Measurements from ENCODE around the gene GABRA5.
"Not testable (repeated sequence)": the region's sequence is repeated elsewhere in the genome, so short reads cannot be mapped to it uniquely, and the experiment has no call there.

GABRA5 gene

DNA sequence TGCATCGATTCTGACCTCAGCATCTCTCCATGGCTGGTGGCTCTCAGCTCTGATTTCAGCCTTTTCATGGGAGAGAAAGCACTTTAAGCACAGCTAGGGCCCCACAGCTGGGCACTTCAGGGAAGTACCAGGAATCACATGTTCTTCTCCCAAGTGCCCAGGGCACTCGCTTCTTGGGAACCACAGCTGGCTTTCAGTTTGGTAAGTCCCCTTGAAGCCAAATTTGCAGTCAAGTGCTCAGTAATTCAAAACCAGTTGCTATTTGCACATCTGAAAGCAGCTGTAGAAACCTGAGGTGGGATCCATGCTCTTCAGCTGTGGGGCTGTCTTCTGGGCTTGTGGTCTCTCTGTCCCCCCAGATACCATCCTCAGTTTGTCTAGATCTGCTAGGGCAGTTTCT, 12.8 kb downstream of the GABRA5 start:
- no peak for DNase-seq

GRCh38 chr15:26882112-26882511, 15.2 kb downstream of the GABRA5 start:
- no peak for DNase-seq

- no peak for DNase-seq
These were observed 15.9 kb downstream of the GABRA5 start for GRCh38 chr15:26882616-26883365.

GRCh38 chr15:26883466-26883865, 16.6 kb downstream of the GABRA5 start:
- no peak for DNase-seq

DNA sequence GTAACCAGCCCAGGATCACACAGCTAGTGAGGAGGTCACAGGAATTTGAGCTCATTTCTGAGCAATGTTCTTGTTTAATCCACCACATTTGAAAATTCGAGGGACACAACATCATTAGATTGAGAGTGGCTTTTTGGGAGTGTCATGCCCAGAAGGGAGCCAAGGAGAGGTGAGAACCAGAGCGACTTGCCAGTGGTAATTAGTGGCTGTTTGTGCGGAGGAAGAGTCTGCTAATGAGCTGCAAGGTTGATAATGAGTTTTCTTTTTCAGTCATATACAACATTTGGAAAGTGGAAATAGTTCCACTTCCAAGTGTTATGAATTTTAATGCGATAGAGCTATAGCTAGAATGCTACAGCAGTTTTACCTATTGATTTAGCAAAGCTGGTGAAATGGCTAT, 19.7 kb downstream of the GABRA5 start:
- no peak for DNase-seq

- no peak for DNase-seq
These were observed 21.2 kb downstream of the GABRA5 start for GRCh38 chr15:26887926-26888666.

- DNase-seq = no peak
These were observed 21.9 kb downstream of the GABRA5 start for GRCh38 chr15:26888761-26889160.

DNA sequence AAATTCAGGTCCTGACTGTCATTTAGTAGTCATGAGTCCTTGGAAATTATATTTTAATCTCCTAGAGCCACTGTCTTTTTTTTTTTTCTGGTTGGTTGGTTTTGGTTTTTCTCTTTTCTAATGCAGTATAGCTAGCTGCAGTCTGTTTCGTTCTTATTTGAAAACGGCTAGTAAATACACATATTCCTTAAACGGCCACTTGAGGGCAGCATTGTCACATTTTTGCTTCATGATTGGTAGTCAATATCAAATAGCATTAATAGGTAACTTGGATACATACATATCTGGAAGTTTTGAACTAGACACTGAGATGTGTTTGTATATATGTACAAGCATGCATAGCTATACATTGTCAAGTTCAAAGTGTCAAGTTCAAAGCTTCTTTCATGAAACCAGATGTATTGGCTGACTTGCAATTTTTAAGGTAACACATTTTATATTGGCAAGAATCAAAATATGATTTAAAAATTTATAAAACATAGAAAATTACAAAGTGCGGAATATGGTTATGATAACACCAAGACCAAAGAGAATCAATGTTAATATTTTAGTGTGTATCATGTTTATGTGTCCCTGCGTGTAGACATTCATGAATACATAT, 22.5 kb downstream of the GABRA5 start:
- peak; percentile 66 to 73 (median 72) for DNase-seq

DNA sequence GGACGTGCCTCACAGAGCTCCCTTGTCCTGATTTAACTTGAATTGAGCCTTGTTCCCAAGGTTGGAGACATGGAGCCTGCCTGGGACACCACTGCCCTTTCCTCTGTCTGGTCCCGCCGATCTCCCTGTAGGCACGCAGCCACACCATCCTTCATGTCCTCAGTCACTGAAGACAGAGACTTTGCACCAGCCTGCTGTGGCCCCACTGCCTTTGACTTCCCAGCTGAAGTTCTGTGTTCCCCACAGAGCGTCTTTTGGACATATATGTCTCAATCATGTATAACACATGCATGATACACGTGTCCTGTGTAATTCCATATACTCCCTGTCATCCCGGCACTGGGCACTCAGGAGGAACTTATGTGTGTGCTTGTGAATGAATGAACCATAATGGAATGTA, 23.6 kb downstream of the GABRA5 start:
- no peak for DNase-seq

GRCh38 chr15:26890988-26891387, 24.1 kb downstream of the GABRA5 start:
- no peak for DNase-seq

DNA sequence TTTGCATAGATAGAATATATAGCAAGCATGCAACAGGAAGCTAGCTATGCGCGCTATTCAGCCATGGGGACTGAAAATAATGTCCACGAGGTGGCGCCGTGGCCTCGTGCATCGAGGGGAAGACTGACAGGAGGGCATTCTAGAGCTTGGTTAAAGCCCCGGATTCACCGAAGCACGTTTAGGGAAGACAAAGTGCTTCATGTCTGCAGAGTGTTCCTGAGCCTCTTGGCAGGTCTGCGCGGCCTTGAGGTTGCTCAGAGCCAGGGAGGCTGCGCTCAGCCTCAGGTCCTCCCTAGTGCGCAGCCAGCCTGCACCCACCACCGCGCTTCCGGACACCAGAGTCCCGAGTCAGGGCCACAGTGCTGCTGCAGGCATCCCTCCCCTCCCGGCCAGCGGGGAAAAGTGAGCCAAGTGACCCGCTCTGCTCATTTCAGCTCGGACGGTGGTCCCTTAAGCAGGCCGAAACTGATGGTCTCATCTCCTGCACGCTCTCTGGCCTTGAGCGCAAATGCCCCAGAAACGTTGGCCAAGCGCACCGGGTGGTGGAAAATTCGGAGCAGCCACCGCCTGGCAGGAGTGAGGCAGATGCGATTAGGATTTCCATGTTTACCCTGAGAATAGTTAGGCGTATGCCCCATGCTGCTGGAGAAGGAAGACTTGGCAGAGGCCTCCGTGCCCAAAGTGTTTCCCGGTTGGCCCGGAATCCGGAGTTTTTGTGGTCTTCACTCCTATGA, 24.8 kb downstream of the GABRA5 start:
- DNase-seq = peak; percentile 43 to 62 (median 44)

- no peak for DNase-seq
These were observed 25.3 kb downstream of the GABRA5 start for GRCh38 chr15:26892182-26892518.

DNA sequence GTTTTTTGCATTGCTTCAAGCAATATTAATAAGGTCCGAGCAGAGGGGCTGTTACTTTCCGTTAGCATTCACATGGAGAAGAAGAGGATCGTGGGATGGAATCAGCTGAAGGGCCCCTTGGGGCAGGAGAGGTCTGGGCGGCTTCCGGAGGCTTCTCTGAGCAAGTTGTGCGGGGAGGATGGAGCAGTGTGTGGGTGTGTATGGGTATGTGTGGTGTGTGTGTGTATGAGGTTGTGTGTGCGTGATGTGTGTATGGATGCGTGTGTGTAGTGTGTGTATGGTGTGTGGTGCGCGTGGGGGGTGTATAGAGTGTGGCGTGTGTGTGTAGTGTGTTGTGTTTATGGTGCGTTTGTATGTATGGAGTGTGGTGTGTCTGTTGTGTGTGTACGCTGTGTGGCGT, 25.8 kb downstream of the GABRA5 start:
- DNase-seq = no peak

DNA sequence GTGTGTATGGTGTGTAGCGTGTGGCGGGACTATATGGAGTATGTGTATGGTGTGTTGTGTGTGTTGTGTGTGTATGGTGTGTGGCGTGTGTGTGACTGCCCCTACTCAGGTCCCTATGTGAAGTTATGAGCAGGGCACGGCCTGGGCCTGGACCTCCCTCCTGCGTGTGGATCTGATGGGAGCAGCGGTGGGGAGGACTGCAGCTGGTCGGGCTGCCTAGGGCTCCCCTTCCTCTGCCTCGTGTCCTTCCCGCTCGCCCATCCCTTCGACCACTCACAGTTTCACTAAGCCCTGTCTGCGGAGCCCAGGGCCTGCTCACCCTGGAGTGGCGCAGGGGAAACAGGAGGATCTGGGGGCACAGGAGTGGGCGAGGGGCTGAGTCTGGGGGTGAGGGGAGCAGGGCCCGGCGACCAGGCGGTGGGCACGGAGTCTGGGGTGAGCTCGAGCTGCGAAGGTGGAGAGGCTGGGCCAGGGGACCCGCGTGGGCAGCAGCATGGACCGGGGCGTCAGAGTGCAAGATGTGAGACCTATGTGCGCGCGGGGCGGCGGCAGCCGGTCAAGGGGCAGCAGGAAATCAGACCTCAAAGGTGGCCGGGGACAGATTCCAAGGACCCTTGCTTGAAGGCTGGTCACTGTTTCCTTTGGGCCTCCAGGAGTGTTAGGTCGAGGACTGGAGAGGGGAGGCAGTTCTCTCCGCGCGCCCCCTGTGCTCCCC, 26.6 kb downstream of the GABRA5 start:
- DNase-seq = no peak

GRCh38 chr15:26894181-26894580, 27.3 kb downstream of the GABRA5 start:
- no peak for DNase-seq

- not testable (repeated sequence) for DNase-seq
These were observed 28.5 kb downstream of the GABRA5 start for GRCh38 chr15:26895346-26895745.

- no peak for DNase-seq
These were observed 32.8 kb downstream of the GABRA5 start for GRCh38 chr15:26899658-26900057.

- DNase-seq = no peak
These were observed 34.2 kb downstream of the GABRA5 start for GRCh38 chr15:26901041-26901440.

- DNase-seq = no peak
These were observed 43.9 kb downstream of the GABRA5 start for GRCh38 chr15:26910715-26911114.

DNA sequence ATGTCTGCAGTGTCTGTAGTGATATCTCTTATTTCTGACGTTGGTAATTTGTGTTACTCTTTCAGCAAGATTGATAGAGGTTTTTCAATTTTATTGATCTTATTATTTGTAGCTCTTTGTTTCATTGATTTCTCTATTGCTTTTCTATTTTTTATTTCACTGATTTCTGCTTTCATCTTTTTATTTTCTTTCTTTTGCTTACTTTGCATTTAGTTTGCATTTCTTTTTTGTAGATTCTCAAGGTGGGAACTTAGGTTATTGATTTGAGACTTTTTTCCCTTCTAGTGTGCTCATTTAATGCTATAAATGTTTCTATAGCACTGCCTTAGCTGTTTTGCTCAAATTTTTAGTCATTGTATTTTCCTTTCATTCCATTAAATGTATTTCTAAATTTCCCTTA, 54.6 kb downstream of the GABRA5 start:
- DNase-seq = no peak

GRCh38 chr15:26926081-26926480, 59.2 kb downstream of the GABRA5 start:
- DNase-seq = no peak

- DNase-seq = no peak
These were observed 61.2 kb downstream of the GABRA5 start for GRCh38 chr15:26928051-26928450.

GRCh38 chr15:26929588-26929987, 62.7 kb downstream of the GABRA5 start:
- no peak for DNase-seq
